Activated CD4-positive, alpha-beta T cell treated with anti-CD3 and anti-CD28 coated beads for 24 hours (primary cell): ENCODE data around the gene SWAP70.
"Not testable (repeated sequence)": the region's sequence is repeated elsewhere in the genome, so short reads cannot be mapped to it uniquely, and the experiment has no call there.

ENCODE experiments used
- DNase-seq, 2 donors: peaks; one replicate each; pipeline ENCODE4 v3.0.0-alpha.2; 2020; ENCODE audit warnings: low read depth in 2 of 2

The SWAP70 gene

DNA sequence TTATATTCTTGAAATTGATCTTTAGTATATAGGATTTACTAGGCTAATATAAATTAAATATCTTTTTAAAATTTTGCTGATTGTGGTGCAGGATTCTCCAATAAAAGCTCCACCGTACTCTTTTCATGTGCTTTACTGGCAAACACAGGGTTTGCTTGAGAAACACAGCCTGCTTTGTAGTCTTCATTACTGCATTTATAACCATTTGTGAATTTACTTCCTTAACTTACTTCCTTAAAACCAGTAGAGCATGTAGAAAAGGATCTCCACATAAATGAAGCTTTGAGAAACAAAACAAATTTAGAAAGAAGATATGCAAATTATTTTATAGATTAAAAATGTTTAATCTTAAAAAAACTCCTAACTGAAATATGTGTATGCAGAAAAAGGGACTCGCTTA lies 28.8 kb downstream of the SWAP70 start:
- no peak for DNase-seq

DNA sequence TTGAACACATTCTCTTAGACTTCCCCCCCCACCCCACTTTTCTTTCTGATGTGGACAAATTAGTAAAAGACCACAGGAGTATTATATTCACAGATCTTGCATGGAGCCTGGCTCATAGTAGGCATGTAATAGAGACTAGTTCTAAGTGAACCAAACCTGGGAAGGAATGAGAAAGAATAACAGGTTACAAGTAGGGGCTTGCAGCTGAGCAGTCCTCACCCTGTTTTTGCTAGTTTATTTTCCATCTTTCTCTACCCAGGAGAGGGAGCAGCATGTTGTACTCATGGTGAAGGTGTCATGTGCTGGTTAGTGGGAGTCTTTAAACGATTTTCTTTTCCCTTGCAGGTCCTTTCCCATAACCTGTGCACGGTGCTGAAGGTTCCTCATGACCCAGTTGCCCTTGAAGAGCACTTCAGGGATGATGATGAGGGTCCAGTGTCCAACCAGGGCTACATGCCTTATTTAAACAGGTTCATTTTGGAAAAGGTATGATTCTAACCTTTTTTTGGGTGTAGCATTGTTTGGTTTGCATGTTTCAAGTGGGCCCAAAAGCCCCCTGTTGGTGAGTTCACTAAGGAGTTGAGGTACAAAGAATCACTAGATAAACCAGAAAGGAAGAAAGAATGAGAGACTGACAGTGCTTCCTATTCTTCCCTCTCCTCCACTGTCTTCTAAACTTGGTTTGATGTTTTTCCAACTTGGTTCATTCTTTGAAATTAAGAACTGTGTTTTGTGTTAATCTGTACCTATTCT lies 30.1 kb downstream of the SWAP70 start:
- DNase-seq: no peak

DNA sequence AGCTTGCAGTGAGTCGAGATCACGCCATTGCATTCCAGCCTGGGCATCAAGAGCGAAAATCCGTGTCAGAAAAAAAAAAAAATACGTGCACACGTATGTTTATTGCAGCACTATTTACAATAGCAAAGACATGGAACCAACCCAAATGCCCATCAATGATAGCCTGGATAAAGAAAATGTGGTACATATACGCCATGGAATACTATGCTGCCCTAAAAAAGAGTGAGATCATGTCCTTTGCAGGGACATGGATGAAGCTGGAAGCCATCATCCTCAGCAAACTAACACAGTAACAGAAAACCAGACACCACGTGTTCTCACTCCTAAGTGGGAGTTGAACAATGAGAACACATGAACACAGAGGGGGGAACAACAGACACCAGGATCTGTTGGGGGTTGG lies 31.4 kb downstream of the SWAP70 start:
- not testable (repeated sequence) for DNase-seq

DNA sequence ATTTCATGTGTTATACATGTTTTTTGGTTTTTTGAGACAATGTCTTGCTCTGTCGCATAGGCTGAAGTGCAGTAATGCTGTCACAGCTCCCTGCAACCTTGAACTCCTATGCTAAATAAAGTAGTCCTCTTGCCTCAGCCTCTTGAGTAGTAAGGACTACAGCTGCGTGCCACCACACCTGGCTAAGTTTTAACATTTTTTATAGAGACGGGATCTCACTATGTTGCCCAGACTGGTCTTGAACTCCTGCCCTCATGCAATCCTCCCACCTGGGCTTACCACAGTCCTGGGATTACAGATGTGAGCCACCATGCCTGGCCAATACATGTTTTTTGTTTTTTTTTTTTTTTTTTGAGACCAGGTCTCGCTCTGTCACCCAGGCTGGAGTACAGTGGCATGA lies 33.9 kb downstream of the SWAP70 start:
- DNase-seq: no peak

DNA sequence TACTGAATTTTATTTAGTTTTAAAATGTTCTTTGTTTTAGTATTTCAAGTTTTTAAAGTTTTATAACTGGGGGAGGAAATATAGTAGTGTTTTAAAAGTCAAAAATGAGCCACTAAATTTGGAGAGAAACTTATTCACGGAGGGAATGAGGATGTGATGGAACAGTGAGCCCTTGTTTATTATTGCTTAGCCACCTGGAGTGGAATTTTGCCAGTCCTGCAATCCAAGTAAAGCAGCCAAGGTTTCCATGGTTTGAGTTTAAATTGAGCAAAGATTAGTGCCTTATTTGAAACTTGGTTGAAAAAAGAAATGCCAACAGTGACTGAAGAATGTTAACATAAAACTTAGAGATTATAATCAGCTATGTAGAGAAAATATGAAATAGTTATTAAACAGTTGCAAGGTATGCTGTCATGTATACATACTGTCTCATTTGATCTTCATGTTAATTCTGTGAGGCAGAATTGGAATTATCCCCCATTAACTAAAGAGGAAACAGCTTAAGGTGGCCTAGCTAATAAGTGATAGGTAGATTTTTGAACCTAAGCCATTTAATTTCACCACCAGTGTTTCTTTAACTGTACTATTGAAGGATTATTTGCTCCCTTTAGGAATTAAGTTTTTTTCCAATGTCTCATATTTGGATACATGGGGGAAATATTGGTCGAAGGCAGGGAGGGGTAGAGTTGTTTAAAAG lies 36.4 kb downstream of the SWAP70 start:
- no peak for DNase-seq

DNA sequence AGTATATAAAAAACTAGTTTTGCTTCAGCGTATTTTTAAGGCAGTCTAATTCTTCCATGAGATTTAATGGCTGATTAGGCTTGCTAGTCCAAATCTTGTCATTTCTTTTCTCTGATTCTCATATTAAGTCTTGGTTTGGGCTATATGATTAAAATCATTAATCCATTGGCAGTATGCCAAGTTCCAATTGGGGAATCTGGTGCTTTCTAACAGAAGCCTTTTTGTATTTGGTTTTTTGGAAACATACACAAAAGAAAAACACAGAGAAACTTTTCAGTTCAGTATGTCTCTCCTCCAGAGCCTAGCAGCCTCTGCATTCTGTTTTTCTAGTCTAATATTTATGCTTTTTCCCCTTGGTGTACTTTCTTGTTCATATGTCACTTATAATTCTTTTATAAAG lies 37.9 kb downstream of the SWAP70 start:
- DNase-seq: no peak

DNA sequence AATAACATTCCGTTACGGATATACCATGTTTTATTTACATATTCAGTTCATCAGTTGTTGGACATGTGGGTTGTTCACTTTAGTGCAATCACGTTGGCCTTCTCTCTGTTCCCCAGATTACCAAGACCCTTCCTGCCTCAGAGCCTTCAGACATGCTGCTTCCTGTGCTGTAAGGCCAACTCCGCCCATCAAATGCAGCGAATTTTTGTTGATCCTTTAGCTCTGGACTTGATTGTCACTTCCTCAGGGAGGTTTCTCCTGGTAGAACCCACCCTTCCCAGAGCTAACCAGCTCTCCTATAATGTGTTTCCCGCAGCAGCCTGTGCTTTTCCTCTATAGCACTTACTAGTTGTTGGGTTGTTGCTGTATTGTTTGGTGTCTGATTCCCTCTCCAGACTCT lies 39.4 kb downstream of the SWAP70 start:
- no peak for DNase-seq

DNA sequence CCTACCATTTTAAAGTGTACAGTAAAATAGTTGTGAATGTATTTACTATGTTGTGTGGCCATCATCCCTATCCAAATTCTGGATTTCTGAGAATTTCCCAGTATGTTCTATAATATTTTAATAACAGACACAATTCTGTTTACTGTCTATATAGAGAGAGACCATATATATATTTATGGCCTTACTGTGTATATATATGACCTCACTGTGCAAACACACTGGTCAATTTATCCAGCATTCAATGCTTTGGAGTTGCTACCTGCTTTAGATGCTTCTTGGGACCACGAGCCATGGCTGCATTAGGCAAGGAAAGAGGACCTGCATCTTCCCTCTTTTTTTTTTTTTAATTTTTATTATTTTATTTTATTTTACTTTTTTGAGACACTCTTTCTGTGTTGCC lies 40.2 kb downstream of the SWAP70 start:
- no peak for DNase-seq

DNA sequence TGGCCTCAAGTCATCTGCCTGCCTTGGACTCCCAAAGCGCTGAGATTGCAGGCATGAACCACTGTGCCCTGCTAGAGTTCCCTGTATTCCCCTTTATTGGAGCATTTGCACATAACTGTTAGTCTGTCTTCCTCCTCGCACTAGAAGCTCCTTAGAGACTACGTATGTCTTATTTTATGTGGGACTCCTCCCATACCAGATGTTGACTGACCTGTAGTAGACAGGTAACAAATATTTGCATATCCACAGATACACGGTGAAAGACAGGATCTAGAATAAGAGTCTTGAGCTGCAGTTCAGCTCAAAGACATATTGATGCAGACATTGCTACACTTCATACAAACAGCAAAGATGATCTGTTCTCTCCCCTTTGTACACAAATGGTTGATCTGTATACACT lies 40.7 kb downstream of the SWAP70 start:
- DNase-seq: no peak

DNA sequence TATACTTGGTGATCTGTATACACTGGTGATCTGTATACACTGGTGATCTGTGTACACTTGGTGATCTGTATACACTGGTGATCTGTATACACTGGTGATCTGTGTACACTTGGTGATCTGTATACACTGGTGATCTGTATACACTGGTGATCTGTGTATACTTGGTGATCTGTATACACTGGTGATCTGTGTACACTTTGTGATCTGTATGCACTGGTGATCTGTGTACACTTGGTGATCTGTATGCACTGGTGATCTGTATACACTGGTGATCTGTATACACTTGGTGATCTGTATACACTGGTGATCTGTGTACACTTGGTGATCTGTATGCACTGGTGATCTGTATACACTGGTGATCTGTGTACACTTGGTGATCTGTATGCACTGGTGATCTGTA lies 41.5 kb downstream of the SWAP70 start:
- not testable (repeated sequence) for DNase-seq

DNA sequence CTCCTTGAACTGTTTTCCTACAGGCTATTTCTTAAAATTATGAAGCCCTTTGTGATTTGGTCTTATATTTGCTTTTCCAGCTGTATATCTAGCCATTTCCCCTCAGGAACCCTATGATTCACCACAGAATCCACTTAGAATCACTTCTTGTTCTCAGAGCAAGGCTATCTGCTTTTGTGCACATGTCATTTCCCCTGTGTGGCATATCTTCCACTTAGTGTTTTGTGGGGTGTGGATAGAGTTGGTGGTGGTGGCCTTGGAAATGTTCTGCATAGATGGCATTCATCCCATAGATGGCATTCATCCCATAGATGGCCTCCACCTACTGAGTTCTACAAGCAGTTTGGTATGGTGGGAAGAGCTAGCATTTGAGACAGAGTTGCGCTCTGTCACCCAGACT lies 44.7 kb downstream of the SWAP70 start:
- DNase-seq: no peak

DNA sequence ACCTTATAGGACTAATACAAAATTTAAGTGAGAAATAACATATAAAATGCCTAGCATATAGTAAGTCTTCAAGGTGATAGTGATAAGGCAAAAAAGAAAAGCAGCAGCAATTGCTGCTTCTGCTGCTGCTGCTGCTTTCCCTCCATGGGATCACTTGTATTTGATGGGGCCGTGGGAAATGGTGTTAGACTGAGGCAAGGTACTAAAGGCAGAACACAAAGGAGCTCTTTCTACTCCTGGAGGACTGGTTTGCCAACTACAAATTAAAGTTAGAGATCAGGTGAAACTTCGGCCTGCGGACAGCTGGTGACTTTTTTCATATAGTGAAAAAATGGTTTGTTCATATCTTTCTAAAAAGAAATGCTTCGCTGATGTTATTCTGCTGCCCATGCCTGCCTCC lies 46.3 kb downstream of the SWAP70 start:
- no peak for DNase-seq

DNA sequence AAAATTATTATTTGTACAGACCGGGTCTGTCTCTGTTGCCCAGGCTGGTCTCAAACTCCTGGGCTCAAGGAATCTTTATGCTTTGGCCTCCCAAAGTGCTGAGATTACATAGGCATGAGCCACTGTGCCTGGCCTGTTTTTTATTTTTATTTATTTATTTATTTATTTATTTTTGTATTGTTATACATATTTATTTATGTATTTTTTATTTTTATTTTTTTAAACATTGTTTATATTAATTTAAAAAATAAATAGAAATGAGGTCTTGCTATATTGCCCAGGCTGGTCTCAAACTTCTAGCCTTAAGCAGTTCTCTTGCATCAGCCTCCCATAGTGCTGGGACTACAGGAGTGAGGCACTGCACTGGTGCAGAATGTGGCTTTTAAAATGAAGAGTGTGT lies 47.0 kb downstream of the SWAP70 start:
- DNase-seq: no peak

DNA sequence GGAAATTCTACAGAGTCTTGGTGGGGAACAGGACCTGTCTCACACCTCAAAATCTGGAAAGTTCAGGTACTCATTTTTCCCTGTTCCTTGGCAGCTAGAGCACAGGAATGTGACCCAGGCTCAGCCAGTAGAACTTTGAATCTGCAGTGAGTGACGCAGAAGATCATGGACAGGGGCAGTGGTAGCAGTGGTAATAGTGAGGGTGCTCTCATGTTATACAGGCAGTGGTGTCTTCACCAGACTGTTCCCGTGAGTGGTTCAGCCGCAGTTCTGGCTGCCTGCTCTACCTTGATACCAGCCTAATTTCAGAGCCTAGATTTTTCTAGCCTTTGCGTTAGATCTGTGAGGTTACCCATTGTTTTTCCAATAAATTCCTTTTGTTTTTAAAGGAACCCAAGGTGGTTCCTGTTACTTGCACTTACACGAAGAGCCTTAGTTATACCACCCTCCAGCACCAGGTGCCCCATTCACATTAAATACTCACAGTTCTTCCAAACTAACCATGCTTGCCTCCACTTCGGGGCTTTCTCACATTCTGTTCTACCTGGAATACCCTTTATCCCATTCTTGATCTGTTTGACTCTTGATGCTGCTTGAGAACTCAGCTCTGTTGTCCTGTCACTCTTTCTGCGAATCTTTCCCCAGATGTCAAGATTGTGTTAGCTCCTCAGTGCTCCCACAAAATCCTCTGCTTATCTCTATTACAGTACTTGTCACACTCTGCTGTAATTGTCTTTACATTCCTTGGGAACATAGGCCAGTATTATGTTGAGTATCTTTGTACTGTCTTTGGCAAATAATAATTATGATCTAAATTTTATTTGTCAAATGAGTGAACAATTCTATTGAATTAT lies 47.8 kb downstream of the SWAP70 start:
- no peak for DNase-seq

DNA sequence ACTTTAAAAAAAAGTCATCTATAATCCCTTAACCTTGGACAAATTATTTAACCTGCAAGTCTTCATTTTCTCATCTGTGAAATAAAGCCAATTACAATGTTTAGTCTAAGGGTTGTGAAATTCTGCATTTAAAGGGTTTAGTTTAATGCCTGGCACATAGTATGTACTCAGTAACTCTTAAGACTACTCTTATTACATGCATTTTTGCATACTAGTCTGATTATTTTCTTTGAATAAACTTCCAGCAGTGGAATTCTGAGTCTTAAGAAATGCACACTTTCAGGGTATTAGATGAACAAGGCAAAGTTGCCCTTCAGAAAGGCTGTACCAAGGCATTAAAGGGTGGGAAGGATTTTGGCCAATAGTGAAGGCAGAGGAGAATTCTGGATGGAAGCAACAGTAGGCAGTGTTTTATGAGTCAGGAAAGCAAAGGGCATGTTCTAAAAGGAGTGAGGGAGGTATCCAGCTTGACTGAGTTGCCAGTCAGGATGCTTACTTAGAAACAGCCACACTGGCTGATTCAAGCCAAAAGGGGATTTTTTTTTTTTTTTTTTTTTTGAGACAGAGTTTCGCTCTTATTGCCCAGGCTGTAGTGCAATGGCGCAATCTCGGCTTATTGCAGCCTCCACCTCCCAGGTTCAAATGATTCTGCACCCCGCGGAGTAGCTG lies 50.5 kb downstream of the SWAP70 start:
- no peak for DNase-seq

DNA sequence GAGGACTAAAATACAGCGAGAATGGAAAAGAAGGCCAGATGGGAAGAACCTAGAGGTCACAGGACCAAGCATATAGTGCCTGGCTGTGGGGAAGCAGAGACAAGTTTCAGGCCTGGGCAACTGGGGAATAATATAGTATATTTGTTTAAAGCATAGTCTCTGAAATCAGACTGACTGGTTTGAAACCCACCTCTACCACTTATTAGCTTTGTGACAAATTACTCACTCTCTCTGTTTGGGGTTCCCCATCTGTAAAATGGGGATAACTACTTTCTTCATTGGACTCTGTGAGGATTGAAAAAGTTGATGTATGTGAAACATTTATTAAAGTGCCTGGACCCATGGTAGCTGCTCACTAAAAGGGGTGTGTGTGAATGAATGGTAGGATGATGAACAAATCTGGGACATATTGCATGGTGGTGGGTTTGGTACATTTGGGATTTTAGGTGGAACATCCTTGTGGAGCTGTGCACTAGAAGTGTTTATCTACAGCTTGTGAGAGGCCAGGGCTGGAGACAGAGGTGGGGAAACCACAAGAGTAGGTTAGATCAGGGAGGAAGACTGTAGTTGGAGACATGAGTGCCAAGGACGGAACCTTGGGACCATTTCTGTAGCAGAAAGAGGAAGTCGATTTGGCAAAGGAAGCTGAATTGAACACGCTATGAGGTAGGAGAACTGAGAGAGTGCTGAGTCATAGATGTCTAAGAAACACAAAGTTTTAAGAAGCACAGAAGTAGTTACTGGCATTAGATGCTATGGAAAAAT lies 52.6 kb downstream of the SWAP70 start:
- no peak for DNase-seq

DNA sequence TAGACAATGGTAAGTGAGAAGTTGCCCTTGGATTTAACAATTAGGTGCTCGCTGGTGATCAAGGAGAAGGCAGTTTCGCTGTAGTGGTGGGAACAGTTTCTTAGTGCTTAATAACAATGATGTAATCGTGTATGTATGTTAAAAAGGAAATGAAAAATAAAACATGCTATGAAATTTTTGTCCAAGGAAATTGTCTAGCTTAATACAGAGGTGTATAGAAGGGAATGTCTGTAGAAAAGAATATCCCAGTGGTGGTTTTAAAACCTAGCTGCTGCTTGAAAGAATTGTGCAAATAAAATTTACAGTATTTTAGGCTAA lies 53.1 kb downstream of the SWAP70 start:
- DNase-seq: no peak

DNA sequence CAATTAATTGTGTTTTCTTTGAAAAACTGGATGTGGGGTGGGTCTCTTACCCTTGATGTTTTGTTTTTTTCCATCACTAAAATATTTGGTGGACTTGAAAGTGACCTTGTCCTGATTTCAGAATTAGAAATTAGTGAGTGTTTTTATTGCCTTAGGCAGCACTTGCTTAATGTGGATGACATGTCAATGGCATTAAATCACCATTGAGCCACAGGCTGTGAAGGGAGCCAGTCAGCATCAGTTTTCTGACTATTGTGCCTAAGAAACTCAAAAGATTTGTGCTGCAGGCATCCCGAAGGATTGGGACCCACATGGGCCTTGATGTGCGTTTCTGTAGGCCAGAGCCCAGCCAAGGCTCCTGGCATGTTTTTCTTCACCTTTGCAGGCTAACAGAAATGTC lies 53.8 kb downstream of the SWAP70 start:
- no peak for DNase-seq

DNA sequence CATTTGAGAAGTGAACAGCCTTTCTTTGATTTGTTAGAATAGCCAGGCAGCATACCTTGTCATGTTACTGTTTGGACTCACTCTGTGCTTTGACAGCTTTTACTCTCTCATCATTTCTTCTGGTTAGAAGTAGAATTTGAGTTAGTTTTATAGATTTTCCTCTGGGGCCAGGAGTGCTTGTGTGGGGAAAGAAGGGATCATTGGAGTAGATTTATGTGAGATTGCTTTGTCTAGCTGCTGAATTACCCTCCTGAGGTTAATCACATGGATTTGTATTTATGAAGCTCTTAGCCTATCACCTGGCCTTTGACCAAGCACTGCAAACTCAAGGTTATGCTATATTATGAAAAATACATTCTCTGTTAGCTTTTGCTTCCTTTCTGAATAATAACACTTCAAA lies 54.3 kb downstream of the SWAP70 start:
- no peak for DNase-seq

DNA sequence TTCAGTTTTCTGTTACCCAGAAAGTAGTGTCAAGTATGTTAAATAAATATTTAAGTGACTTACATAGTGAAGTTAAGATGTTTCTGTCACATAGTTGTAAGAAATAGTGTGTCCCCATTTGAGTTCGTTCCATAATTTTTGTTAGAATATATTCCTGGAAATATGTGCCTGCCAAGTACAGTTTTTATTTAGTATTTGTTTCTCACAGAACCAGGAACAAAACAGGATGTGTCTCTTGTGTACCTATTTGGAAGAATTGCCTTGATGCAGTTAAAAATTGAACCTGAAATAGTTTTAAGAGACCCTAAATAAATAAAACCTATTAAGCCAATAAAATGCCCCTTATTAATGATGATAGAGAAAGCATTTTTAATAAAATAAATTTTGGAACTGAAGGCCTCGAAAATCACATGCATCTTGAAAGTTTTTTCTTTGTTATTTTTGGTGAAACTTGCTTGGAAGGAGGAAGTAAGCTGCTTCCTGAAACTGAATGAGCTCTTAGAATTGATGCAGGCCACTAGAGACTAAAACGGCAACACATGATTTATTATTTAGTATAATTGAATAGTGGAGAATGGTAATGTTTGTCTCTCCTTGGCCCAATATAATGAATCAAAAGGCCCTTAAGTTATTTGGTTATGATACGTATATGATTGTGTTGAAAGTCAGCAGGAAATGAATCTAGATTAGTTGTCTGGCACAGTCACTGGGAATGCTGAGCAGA lies 55.9 kb downstream of the SWAP70 start:
- DNase-seq: no peak

DNA sequence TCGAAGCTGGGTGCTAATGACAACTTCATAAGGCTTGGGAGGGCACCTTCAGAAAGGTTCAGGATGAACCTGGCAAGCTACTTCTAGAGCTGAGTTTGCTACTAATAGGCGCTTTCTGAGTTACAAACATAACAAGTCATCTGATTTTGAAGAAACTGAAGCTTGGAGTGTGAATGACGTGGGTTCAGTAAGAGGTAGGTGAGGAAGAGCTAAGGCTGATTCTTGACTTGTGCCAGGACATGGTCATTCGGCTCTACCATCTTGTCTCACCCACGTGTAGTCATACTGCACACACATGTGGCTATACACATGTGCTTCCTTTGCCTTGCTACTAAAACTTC lies 56.4 kb downstream of the SWAP70 start:
- no peak for DNase-seq
